Loucy (cell line): ENCODE measurements around the gene SPATC1L.

Experiments used
- H2AFZ ChIP-seq: fragments of 200-600 bp; sonication (generic); 2 replicates; pipeline ENCODE4 v1.6.0; 2016; ENCODE audit warnings: antibody characterized with exemption, mild to moderate bottlenecking, low read length, moderate library complexity
- H3F3A ChIP-seq: fragments of 200-600 bp; 2 replicates; pipeline ENCODE4 v1.6.0; 2016; ENCODE audit warnings: antibody characterized with exemption, low read depth, mild to moderate bottlenecking
- H3K27me3 ChIP-seq: fragments of 200-600 bp; sonication (generic); 2 replicates; pipeline ENCODE4 v1.6.1; 2014; ENCODE audit warnings: low read length, mild to moderate bottlenecking; ENCODE audit not compliant: insufficient read depth, poor library complexity, severe bottlenecking
- H3K36me3 ChIP-seq: fragments of 200-600 bp; sonication (generic); 2 replicates; pipeline ENCODE4 v1.6.1; 2016; ENCODE audit warnings: low read length; ENCODE audit not compliant: insufficient read depth
- H3K4me1 ChIP-seq: fragments of 200-600 bp; sonication (generic); 2 replicates; pipeline ENCODE4 v1.5.1; 2014; ENCODE audit warnings: low read length, mild to moderate bottlenecking; ENCODE audit not compliant: insufficient read depth, poor library complexity, severe bottlenecking
- H3K4me2 ChIP-seq: fragments of 200-600 bp; sonication (generic); 2 replicates; pipeline ENCODE4 v1.6.0; 2014; ENCODE audit warnings: antibody characterized with exemption, low read length, low read depth, mild to moderate bottlenecking; ENCODE audit not compliant: poor library complexity, severe bottlenecking
- H3K4me3 ChIP-seq: fragments of 200-600 bp; sonication (generic); 2 replicates; pipeline ENCODE4 v1.5.1; 2014; ENCODE audit warnings: low read length, mild to moderate bottlenecking, mixed read lengths; ENCODE audit not compliant: poor library complexity, severe bottlenecking
- H3K79me2 ChIP-seq: fragments of 200-600 bp; sonication (generic); 2 replicates; pipeline ENCODE4 v1.6.1; 2014; ENCODE audit warnings: low read length; ENCODE audit not compliant: insufficient read depth
- H3K9ac ChIP-seq: fragments of 200-600 bp; sonication (generic); 2 replicates; pipeline ENCODE4 v1.6.0; 2014; ENCODE audit warnings: mild to moderate bottlenecking, low read depth, low read length, moderate library complexity; ENCODE audit not compliant: poor library complexity, severe bottlenecking
- H3K9me2 ChIP-seq: fragments of 200-600 bp; sonication (generic); replicated peaks from 2 replicates; pipeline ENCODE4 v1.6.1; 2016; ENCODE audit warnings: low read depth, low read length, mixed read lengths
- H3K9me3 ChIP-seq: fragments of 200-600 bp; sonication (generic); 2 replicates; pipeline ENCODE4 v1.6.1; 2014; ENCODE audit warnings: mild to moderate bottlenecking, antibody characterized with exemption, low read length, low read depth; ENCODE audit not compliant: insufficient read depth
- H4K20me1 ChIP-seq: fragments of 200-600 bp; sonication (generic); 2 replicates; pipeline ENCODE4 v1.6.0; 2014; ENCODE audit warnings: antibody characterized with exemption, low read length, mild to moderate bottlenecking; ENCODE audit not compliant: insufficient read depth, poor library complexity, severe bottlenecking
- EZH2phosphoT487 ChIP-seq: fragments of 200-600 bp; IDR thresholded peaks from 2 replicates; pipeline ENCODE4 v1.6.1; 2018; ENCODE audit warnings: antibody characterized with exemption, mild to moderate bottlenecking, moderate library complexity, borderline replicate concordance
- TF ChIP-seq, protein P1 (sequence below): fragments of 200-600 bp; sonication (generic); conservative IDR thresholded peaks from 2 replicates; pipeline ENCODE4 v1.5.1; 2014; ENCODE audit warnings: mild to moderate bottlenecking, antibody characterized with exemption, low read length

SPATC1L gene

DNA sequence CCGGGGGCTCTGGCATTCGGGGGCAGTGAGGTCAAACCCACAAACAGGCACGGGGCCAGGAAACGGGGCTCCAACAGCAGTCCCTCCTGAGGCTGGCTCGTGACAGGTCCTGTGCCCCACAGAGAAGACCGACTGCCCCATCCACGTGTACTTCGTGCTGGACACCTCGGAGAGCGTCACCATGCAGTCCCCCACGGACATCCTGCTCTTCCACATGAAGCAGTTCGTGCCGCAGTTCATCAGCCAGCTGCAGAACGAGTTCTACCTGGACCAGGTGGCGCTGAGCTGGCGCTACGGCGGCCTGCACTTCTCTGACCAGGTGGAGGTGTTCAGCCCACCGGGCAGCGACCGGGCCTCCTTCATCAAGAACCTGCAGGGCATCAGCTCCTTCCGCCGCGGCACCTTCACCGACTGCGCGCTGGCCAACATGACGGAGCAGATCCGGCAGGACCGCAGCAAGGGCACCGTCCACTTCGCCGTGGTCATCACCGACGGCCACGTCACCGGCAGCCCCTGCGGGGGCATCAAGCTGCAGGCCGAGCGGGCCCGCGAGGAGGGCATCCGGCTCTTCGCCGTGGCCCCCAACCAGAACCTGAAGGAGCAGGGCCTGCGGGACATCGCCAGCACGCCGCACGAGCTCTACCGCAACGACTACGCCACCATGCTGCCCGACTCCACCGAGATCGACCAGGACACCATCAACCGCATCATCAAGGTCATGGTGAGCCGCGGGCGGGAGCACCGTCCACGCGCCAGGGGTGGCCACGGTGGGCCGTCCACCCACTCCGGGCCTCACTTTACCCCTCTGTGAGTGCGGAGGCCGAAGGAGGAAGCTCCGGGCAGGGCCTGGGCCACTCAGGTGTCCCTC, 72.2 kb downstream of the SPATC1L start:
- no peak overlapping the region for H3K4me3 ChIP-seq
- no peaks in the 10 kb centered on the region for H3K9me2 ChIP-seq
- H3F3A ChIP-seq = no peaks in the 10 kb centered on the region
- H3K27me3 ChIP-seq = no peaks in the 10 kb centered on the region
- no peaks in the 10 kb centered on the region for H3K36me3 ChIP-seq
- H4K20me1 ChIP-seq = no peaks in the 10 kb centered on the region
- H3K4me2 ChIP-seq = no peak overlapping the region
- H3K4me1 ChIP-seq = no peaks in the 10 kb centered on the region
- TF ChIP-seq EZH2phosphoT487 = no peak
- TF ChIP-seq, protein P1, sequence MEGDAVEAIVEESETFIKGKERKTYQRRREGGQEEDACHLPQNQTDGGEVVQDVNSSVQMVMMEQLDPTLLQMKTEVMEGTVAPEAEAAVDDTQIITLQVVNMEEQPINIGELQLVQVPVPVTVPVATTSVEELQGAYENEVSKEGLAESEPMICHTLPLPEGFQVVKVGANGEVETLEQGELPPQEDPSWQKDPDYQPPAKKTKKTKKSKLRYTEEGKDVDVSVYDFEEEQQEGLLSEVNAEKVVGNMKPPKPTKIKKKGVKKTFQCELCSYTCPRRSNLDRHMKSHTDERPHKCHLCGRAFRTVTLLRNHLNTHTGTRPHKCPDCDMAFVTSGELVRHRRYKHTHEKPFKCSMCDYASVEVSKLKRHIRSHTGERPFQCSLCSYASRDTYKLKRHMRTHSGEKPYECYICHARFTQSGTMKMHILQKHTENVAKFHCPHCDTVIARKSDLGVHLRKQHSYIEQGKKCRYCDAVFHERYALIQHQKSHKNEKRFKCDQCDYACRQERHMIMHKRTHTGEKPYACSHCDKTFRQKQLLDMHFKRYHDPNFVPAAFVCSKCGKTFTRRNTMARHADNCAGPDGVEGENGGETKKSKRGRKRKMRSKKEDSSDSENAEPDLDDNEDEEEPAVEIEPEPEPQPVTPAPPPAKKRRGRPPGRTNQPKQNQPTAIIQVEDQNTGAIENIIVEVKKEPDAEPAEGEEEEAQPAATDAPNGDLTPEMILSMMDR = no peak
- no peak overlapping the region for H3K9ac ChIP-seq
- no peaks in the 10 kb centered on the region for H3K79me2 ChIP-seq
- peaks cover 39% of the 10 kb centered on the region; the same call in 1 of the 2 replicates for H3K9me3 ChIP-seq
- H2AFZ ChIP-seq = no peak overlapping the region

DNA sequence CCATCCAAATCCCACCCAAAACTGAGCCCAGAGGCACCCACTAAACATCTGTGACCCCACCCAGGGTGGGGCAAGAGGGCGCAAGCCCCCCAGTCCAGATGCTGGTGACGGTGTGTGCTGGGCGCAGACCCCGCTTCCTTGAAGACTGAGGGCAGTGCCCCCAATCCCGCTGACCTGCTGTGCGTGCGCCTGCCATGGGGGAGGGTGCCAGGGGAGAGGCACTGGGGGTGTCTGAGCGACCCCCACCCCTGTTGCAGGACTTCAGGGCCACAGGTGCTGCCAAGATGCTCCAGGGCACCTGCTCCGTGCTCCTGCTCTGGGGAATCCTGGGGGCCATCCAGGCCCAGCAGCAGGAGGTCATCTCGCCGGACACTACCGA, 73.1 kb downstream of the SPATC1L start:
- H3K4me3 ChIP-seq = no peak overlapping the region
- no peaks in the 10 kb centered on the region for H3K9me2 ChIP-seq
- no peaks in the 10 kb centered on the region for H3K36me3 ChIP-seq
- H3K27me3 ChIP-seq = no peaks in the 10 kb centered on the region
- H4K20me1 ChIP-seq = no peaks in the 10 kb centered on the region
- H2AFZ ChIP-seq = no peak overlapping the region
- H3F3A ChIP-seq = no peaks in the 10 kb centered on the region
- no peak overlapping the region for H3K4me2 ChIP-seq
- H3K9ac ChIP-seq = no peak overlapping the region
- TF ChIP-seq, protein P1 = no peak
- TF ChIP-seq EZH2phosphoT487 = no peak
- no peaks in the 10 kb centered on the region for H3K79me2 ChIP-seq
- peaks cover 37% of the 10 kb centered on the region; the same call in 1 of the 2 replicates for H3K9me3 ChIP-seq
- H3K4me1 ChIP-seq = no peaks in the 10 kb centered on the region
